Ovary (tissue), 9 donors: Measurements from ENCODE around the gene FHOD3. TPM values are rescaled to one million over a fixed set of nuclear protein-coding genes. Genes with fewer than 3 reads are reported as not detected.

Source experiments
- DNase-seq, 5 donors: peaks; one replicate each; pipeline ENCODE4 v3.0.0-alpha.2; 2019 to 2020
- H3K27ac ChIP-seq, 2 donors: fragments of 200-600 bp; one replicate each; pipeline versions ENCODE4 v1.5.1 to v1.8.0; 2019 to 2022
- H3K27me3 ChIP-seq: fragments of 200-600 bp; one replicate; pipeline ENCODE4 v1.8.0; 2022
- H3K36me3 ChIP-seq: fragments of 200-600 bp; sonication (generic); one replicate; pipeline ENCODE4 v1.5.1; 2019
- H3K4me1 ChIP-seq: one replicate; pipeline ENCODE4 v1.8.1; 2013; ENCODE audit warnings: mild to moderate bottlenecking, moderate library complexity; ENCODE audit not compliant: insufficient read depth
- H3K4me3 ChIP-seq: fragments of 200-600 bp; sonication (generic); one replicate; pipeline ENCODE4 v1.5.1; 2017
- H3K9me3 ChIP-seq, 2 donors: fragments of 200-600 bp in 1 of 2; sonication (generic) in 1 of 2; one replicate each; pipeline versions ENCODE4 v1.5.1 to v1.8.1; 2013 to 2019; ENCODE audit warnings: mild to moderate bottlenecking in 1 of 2, moderate library complexity in 1 of 2
- EP300 ChIP-seq: sonication (generic); formaldehyde crosslinking; IDR thresholded peaks from one replicate; pipeline ENCODE4 v1.6.1; 2017; ENCODE audit warnings: antibody characterized with exemption
- POLR2A ChIP-seq: fragments of 450-650 bp; IDR thresholded peaks from one replicate; pipeline ENCODE4 v1.6.1; 2017; ENCODE audit warnings: antibody characterized with exemption, mild to moderate bottlenecking, moderate library complexity
- WGBS, 3 donors: extraction: QIAGEN DNeasy Blood & Tissue Kit in 1 of 3; methylation state at CpG; one replicate each; pipeline versions ENCODE4 v1.1.5 to v1.1.7; 2013 to 2017; 5-methylcytosine and 5-hydroxymethylcytosine counted together
- intact Hi-C, 4 donors: fragments of 100-400 bp; cut with DNase I; formaldehyde crosslinking; loops; one replicate each; pipeline versions ENCODE4 v1.11.0 to v1.15.1; 2022 to 2023
- polyA plus RNA-seq, 2 donors: library from polyadenylated mRNA; stranded (reverse); fragments of 200-250 nt in 1 of 2; fragments of 350-450 nt in 1 of 2; fragmentation: Illumina TruSeq in 1 of 2; extraction: RNeasy Lipid Tissue Mini Kit (QIAGEN cat#74804) in 1 of 2; gene quantifications; one replicate each; pipeline ENCODE4 v1.2.3, GENCODE V29; 2013 to 2014
- total RNA-seq, 7 donors: library from RNA; depleted of rRNA in 2 of 7; stranded (reverse); fragments of >200 nt in 2 of 7; fragmentation: NEBNext Ultra II Directional in 3 of 7; extraction: Animal tissue kit (Norgen Biotek cat#: 25700) in 3 of 7; gene quantifications; one replicate each; pipeline versions ENCODE4 v1.1.0 to v1.2.4, GENCODE V29; 2016 to 2023
- TF ChIP-seq, protein P1 (sequence below), 3 donors: fragments of 450-650 bp in 2 of 3; fragments of 200-600 bp in 1 of 3; IDR thresholded peaks; one replicate each; pipeline versions ENCODE4 v1.5.1 to v1.8.0; 2016 to 2022; ENCODE audit warnings: antibody characterized with exemption in 3 of 3, mild to moderate bottlenecking in 1 of 3
- donor health status: DM: no; HTN: no; CAD: no; lungs with moderate emphysema.
- donor health status: DM: no; HTN: no; CAD: no.
- donor health status: Bipolar disorder and iron deficiency.
- donor health status: DM: yes; HTN: yes; CAD: no.
- donor health status: DM: no; HTN: no; CAD: no.
- donor health status: DM: yes; HTN: yes; CAD: no.

Gene FHOD3
- total and polyA plus RNA-seq, 9 donors = 3.5 to 62.5 (median 11.0) TPM

DNA sequence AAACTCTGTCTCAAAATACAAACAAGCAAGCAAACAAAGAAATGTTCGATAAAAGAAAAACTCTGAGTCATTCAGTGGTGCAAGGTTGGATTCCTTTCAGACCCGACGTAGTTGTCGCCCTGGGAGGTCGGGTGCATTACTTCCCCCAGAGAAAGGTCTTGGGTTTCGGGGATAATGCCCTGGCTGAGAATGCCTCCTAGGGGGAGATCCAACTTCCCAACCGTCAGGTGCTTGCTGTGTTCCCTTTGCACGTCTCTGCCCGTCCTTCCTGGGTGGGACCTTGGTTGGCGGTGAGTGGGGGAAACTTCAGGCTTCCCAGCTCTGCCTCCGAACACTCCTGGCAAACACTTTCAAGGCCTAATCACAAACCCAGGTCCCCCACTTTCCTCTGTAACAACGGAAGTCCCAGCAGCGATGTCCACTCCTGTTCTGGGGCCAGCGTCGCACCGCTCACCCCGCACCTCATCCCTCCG, 530.7 kb downstream of the FHOD3 start:
- peak overlapping the region; percentile 64 to 76 for H3K27ac ChIP-seq
- no peaks in the 10 kb centered on the region for H3K27me3 ChIP-seq
- no peaks in the 10 kb centered on the region for H3K4me1 ChIP-seq
- peak in 2 of 5 donors; percentile 15 to 68 for DNase-seq
- no peaks in the 10 kb centered on the region for H3K9me3 ChIP-seq
- intact Hi-C loops = no loop called here
- peak overlapping the region; percentile 52 for H3K4me3 ChIP-seq
- 0 to 1% (median 1%) methylated on average over 18 of the region's 18 CpGs for WGBS, 3 donors
- TF ChIP-seq POLR2A (no peak), EP300 (no peak)
- TF ChIP-seq, protein P1, sequence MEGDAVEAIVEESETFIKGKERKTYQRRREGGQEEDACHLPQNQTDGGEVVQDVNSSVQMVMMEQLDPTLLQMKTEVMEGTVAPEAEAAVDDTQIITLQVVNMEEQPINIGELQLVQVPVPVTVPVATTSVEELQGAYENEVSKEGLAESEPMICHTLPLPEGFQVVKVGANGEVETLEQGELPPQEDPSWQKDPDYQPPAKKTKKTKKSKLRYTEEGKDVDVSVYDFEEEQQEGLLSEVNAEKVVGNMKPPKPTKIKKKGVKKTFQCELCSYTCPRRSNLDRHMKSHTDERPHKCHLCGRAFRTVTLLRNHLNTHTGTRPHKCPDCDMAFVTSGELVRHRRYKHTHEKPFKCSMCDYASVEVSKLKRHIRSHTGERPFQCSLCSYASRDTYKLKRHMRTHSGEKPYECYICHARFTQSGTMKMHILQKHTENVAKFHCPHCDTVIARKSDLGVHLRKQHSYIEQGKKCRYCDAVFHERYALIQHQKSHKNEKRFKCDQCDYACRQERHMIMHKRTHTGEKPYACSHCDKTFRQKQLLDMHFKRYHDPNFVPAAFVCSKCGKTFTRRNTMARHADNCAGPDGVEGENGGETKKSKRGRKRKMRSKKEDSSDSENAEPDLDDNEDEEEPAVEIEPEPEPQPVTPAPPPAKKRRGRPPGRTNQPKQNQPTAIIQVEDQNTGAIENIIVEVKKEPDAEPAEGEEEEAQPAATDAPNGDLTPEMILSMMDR (IDR thresholded peaks at IDR 0.05) = no peak
- no peaks in the 10 kb centered on the region for H3K36me3 ChIP-seq

DNA sequence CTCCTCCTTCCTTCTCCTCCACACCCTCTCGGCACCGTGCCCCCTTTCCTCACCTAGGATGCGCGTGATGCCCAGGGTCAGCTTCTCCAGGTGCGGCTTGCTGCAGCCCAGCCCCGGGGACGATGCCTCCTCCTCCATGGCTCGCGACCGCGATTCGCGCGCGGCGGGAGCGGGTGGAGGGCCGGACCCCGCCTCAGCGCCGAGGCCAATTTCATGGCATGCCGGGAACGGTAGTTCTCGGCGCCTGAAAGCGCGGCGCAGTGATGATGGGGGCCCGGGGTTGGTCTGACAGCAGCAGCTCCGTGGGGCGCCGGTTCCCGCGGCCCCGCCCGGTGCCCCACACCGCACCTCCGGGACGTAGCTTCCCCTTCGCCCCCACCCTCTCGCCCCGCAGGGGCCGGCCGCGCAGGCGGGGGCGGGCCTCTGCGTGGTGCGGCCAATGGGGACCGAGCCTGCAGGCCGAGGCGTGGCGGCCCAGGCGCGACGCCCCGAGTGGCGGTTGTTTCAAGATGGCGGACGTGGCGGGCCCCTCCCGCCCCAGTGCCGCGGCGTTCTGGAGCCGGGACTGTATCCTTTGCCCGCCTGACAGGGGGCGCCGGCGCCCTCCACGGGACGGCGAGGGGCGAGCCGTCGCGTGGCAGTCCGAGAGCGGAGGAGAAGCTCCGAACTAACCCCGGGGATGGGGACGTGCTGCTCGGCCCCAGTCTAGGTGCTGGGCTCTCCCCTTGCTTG, 531.3 kb downstream of the FHOD3 start, which contains the start of the genes KIAA1328 and TPGS2:
Gene KIAA1328 (plus strand): TSS at position 498 of the 732 bp plus-strand sequence. CDS start 12 bp downstream, at position 510.
Gene TPGS2 (minus strand): TSS at position 373 of the 732 bp plus-strand sequence. CDS start 235 bp downstream, at position 138.
- H3K36me3 ChIP-seq = no peaks in the 10 kb centered on the region
- H3K27me3 ChIP-seq = no peaks in the 10 kb centered on the region
- peak; percentile 80 to 89 (median 86) for DNase-seq
- intact Hi-C loops = no loop called here
- no peaks in the 10 kb centered on the region for H3K9me3 ChIP-seq
- peak within 1 kb of the TSS; percentile 64 to 76 for H3K27ac ChIP-seq
- TF ChIP-seq EP300 = no peak
- TF ChIP-seq POLR2A = peak; percentile 59
- TF ChIP-seq, protein P1 (IDR thresholded peaks at IDR 0.05) = peak in 1 of 3 donors; percentile 39
- peak within 1 kb of the TSS; percentile 52 for H3K4me3 ChIP-seq
- WGBS, 3 donors = 0% methylated on average over 48 to 83 of the region's 83 CpGs
- no peaks in the 10 kb centered on the region for H3K4me1 ChIP-seq

Other genes with a start within 250 kb of the FHOD3 start
- gene RPRD1A, start 230.2 kb upstream of the FHOD3 start, total RNA-seq = 10 to 100 TPM; 37.0 to 56.8 (median 43.1) TPM
- 10 to 100 TPM; 19.3 to 32.6 TPM for gene RPRD1A, start 230.2 kb upstream of the FHOD3 start, polyA plus RNA-seq
- 10 to 100 TPM; 51.4 to 96.5 (median 57.2) TPM for gene SLC39A6, start 168.4 kb upstream of the FHOD3 start, total RNA-seq
- gene SLC39A6, start 168.4 kb upstream of the FHOD3 start, polyA plus RNA-seq = 10 to 100 TPM; 39.7 to 44.9 TPM
- 100 to 1,000 TPM in 6 of 7 donors, 10 to 100 TPM in 1; 63.6 to 144 (median 111) TPM for gene ELP2, start 167.8 kb upstream of the FHOD3 start, total RNA-seq
- 10 to 100 TPM; 70.9 to 91.7 TPM for gene ELP2, start 167.8 kb upstream of the FHOD3 start, polyA plus RNA-seq
- 10 to 100 TPM in 4 of 7 donors, 1 to 10 TPM in 3; 5.4 to 35.5 (median 12.6) TPM for gene MOCOS, start 110.2 kb upstream of the FHOD3 start, total RNA-seq
- 1 to 10 TPM; 6.8 to 7.7 TPM for gene MOCOS, start 110.2 kb upstream of the FHOD3 start, polyA plus RNA-seq